Endodermal cell (in vitro differentiated cells): ENCODE results near the gene PCDHGB2. TPM values are rescaled to one million over a fixed set of nuclear protein-coding genes. Genes with fewer than 3 reads are reported as not detected.
"Not testable (repeated sequence)": the region's sequence is repeated elsewhere in the genome, so short reads cannot be mapped to it uniquely, and the experiment has no call there.

Experiments used
- DNase-seq: peaks from one replicate; pipeline ENCODE4 v3.0.0-alpha.2; 2017
- H3K27ac ChIP-seq: 2 replicates; pipeline ENCODE4 v1.5.1; 2013; ENCODE audit warnings: mild to moderate bottlenecking, low read depth, low read length, moderate library complexity
- H3K27me3 ChIP-seq: 2 replicates; pipeline ENCODE4 v1.6.1; 2013; ENCODE audit warnings: mild to moderate bottlenecking, low read length, moderate library complexity; ENCODE audit not compliant: insufficient read depth, control insufficient read depth, poor library complexity, severe bottlenecking
- H3K36me3 ChIP-seq: 2 replicates; pipeline ENCODE4 v1.7.0; 2013; ENCODE audit warnings: mild to moderate bottlenecking, low read length, moderate library complexity; ENCODE audit not compliant: control insufficient read depth, insufficient read depth
- H3K4me1 ChIP-seq: one replicate; pipeline ENCODE4 v1.7.0; 2013; ENCODE audit warnings: low read length; ENCODE audit not compliant: control insufficient read depth, insufficient read depth
- H3K4me3 ChIP-seq: 2 replicates; pipeline ENCODE4 v1.5.1; 2013; ENCODE audit warnings: mild to moderate bottlenecking, low read length, moderate library complexity
- H3K9ac ChIP-seq: 2 replicates; pipeline ENCODE4 v1.6.1; 2013; ENCODE audit warnings: mild to moderate bottlenecking, low read length, moderate library complexity; ENCODE audit not compliant: poor library complexity, severe bottlenecking; ENCODE audit errors: extremely low read depth
- H3K9me3 ChIP-seq: 2 replicates; pipeline ENCODE4 v1.6.1; 2013; ENCODE audit warnings: mild to moderate bottlenecking, low read length, moderate library complexity; ENCODE audit not compliant: control insufficient read depth
- H3K27ac Mint-ChIP-seq: 2 replicates; pipeline ENCODE4 v1.8.0; 2020; ENCODE audit warnings: mixed read lengths
- H3K27me3 Mint-ChIP-seq: 2 replicates; pipeline ENCODE4 v1.8.0; 2021; ENCODE audit warnings: mild to moderate bottlenecking, mixed read lengths; ENCODE audit not compliant: insufficient read depth
- H3K36me3 Mint-ChIP-seq: 2 replicates; pipeline ENCODE4 v1.8.0; 2020; ENCODE audit warnings: low read depth, mixed read lengths
- H3K4me1 Mint-ChIP-seq: 2 replicates; pipeline ENCODE4 v1.8.0; 2020; ENCODE audit warnings: mixed read lengths
- H3K4me3 Mint-ChIP-seq: 2 replicates; pipeline ENCODE4 v1.8.0; 2020; ENCODE audit warnings: mild to moderate bottlenecking, moderate library complexity, mixed read lengths
- H3K9me3 Mint-ChIP-seq: 2 replicates; pipeline ENCODE4 v1.8.0; 2020; ENCODE audit warnings: mild to moderate bottlenecking, mixed read lengths
- CTCF ChIP-seq: fragments of 200-600 bp; sonication (generic); conservative IDR thresholded peaks from 2 replicates; pipeline ENCODE4 v1.5.0; 2021; ENCODE audit warnings: antibody characterized with exemption, mild to moderate bottlenecking
- WGBS, 2 experiments: methylation state at CpG; one replicate each; pipeline versions ENCODE4 v1.1.5 to v1.1.7; 2013; ENCODE audit warnings: missing lambda C conversion rate in 2 of 2, mixed read lengths in 1 of 2; ENCODE audit not compliant: insufficient coverage in 1 of 2, insufficient read length in 1 of 2; 5-methylcytosine and 5-hydroxymethylcytosine counted together
- total RNA-seq, 2 donors: library from RNA; stranded (reverse); fragmentation: NEBNext Ultra II Directional in 1 of 2; extraction: Animal tissue kit (Norgen Biotek cat#: 25700) in 1 of 2; gene quantifications; 2 replicates in 1 of 2; 3 replicates in 1 of 2; pipeline ENCODE4 v1.2.1, GENCODE V29; 2021

The PCDHGB2 gene
- total RNA-seq, 2 donors from 2014 or later = 1.6 to 5.2 TPM

DNA sequence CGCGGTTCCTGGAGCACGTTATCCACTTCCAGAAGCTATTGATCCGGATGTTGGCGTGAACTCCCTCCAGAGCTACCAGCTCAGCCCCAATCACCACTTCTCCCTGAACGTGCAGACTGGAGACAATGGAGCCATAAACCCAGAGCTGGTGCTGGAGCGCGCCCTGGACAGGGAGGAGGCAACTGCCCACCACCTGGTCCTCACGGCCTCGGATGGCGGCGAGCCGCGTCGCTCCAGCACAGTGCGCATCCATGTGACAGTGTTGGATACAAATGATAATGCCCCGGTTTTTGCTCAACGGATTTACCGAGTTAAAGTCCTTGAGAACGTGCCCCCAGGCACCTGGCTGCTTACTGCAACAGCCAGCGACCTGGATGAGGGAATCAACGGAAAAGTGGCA lies 43.6 kb downstream of the PCDHGB2 start:
- Histone ChIP-seq H3K36me3 (no peaks in the 10 kb centered on the region), H3K9me3 (peaks cover 49% of the 10 kb centered on the region), H3K4me3 (no peak overlapping the region), H3K4me1 (no peaks in the 10 kb centered on the region), H3K9ac (no peak overlapping the region), H3K27me3 (no peaks in the 10 kb centered on the region), H3K27ac (no peak overlapping the region)
- Mint-ChIP-seq H3K9me3 (peaks cover 63% of the 10 kb centered on the region), H3K27me3 (peaks cover 7% of the 10 kb centered on the region), H3K27ac (no peak overlapping the region), H3K4me3 (no peak overlapping the region), H3K4me1 (no peaks in the 10 kb centered on the region), H3K36me3 (peaks cover 48% of the 10 kb centered on the region)
- TF ChIP-seq CTCF = no peak
- 95 to 98% methylated on average over 15 to 22 of the region's 22 CpGs for WGBS, 2 experiments
- peak; percentile 22 for DNase-seq

GRCh38 chr5:141407790-141408505 lies 48.2 kb downstream of the PCDHGB2 start, which contains the start of gene PCDHGB6:
Gene PCDHGB6 (plus strand): TSS chr5:141408021. CDS start chr5:141408203, 182 bp downstream.
- peaks cover 34% of the 10 kb centered on the region for H3K36me3 Mint-ChIP-seq
- peaks cover 35% of the 10 kb centered on the region for H3K9me3 Mint-ChIP-seq
- H3K4me1 ChIP-seq, H3K36me3 ChIP-seq, H3K27me3 ChIP-seq, H3K9ac ChIP-seq, H3K4me1 Mint-ChIP-seq: not testable (repeated sequence)
- peaks cover 16% of the 10 kb centered on the region for H3K27me3 Mint-ChIP-seq
- peak; percentile 91 for DNase-seq
- peak; percentile 90 for TF ChIP-seq CTCF
- peak within 1 kb of the TSS; percentile 82 for H3K27ac Mint-ChIP-seq
- peak within 1 kb of the TSS; percentile 71 for H3K4me3 Mint-ChIP-seq
- Histone ChIP-seq H3K4me3 (peak within 1 kb of the TSS; percentile 76), H3K27ac (peak within 1 kb of the TSS; percentile 86), H3K9me3 (peaks cover 35% of the 10 kb centered on the region)
- WGBS, 2 experiments = 38 to 51% methylated on average over 15 to 49 of the region's 51 CpGs

DNA sequence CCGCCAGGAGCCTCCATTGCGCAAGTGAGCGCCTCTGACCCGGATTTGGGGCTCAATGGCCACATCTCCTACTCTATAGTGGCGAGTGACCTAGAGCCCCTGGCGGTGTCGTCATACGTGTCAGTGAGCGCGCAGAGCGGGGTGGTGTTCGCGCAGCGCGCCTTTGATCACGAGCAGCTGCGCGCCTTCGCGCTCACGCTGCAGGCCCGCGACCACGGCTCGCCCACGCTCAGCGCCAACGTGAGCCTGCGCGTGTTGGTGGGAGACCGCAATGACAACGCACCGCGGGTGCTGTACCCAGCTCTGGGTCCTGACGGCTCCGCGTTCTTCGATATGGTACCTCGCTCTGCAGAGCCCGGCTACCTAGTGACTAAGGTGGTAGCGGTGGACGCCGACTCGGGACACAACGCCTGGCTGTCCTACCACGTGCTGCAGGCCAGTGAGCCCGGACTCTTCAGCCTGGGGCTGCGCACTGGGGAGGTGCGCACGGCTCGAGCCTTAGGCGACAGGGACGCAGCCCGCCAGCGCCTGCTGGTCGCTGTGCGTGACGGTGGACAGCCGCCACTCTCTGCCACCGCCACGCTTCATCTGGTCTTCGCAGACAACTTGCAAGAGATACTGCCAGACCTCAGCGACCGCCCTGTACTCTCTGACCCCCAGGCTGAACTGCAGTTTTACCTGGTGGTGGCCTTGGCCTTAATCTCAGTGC lies 50.0 kb downstream of the PCDHGB2 start:
- no peak overlapping the region for H3K4me3 ChIP-seq
- no peak overlapping the region for H3K27ac Mint-ChIP-seq

More for the DNA sequence above, 50.0 kb downstream of the PCDHGB2 start:
- Histone ChIP-seq H3K27me3 (no peaks in the 10 kb centered on the region), H3K9me3 (peaks cover 36% of the 10 kb centered on the region), H3K9ac (no peak overlapping the region), H3K4me1 (no peaks in the 10 kb centered on the region), H3K27ac (no peak overlapping the region), H3K36me3 (no peaks in the 10 kb centered on the region)
- Mint-ChIP-seq H3K4me1 (peaks cover 3% of the 10 kb centered on the region), H3K4me3 (no peak overlapping the region), H3K27me3 (peaks cover 23% of the 10 kb centered on the region), H3K36me3 (peaks cover 27% of the 10 kb centered on the region), H3K9me3 (peaks cover 31% of the 10 kb centered on the region)
- TF ChIP-seq CTCF = no peak
- no peak for DNase-seq
- WGBS, 2 experiments = 94 to 96% methylated on average over 64 of the region's 64 CpGs
